ENCODE measurements around the gene ITPRIP.

DNA sequence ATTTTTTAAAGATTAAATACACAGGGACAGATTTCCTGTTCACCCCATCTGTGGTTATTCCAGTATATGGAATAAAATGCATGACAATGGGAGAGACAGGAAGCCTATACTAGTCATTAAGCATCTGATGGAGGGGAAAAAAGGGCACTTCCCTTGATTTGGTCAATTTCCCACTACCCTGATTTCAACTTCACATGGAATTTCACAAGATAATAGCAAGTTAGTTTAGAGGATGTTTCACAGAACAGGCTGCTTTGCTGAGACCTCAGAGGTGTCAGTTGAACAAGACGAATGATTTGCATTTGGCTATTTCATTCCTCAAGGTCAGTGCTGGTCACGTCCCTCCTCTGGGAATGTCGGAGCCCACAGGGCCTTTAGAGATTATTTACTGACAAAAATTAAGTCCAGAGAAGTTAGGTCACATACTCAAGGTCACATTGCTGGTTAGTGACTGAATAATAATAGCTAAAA, 4.7 kb upstream of the ITPRIP start:
- no peak for TF ChIP-seq POLR2A (IDR thresholded peaks at IDR 0.05)
- TF ChIP-seq, protein P1, sequence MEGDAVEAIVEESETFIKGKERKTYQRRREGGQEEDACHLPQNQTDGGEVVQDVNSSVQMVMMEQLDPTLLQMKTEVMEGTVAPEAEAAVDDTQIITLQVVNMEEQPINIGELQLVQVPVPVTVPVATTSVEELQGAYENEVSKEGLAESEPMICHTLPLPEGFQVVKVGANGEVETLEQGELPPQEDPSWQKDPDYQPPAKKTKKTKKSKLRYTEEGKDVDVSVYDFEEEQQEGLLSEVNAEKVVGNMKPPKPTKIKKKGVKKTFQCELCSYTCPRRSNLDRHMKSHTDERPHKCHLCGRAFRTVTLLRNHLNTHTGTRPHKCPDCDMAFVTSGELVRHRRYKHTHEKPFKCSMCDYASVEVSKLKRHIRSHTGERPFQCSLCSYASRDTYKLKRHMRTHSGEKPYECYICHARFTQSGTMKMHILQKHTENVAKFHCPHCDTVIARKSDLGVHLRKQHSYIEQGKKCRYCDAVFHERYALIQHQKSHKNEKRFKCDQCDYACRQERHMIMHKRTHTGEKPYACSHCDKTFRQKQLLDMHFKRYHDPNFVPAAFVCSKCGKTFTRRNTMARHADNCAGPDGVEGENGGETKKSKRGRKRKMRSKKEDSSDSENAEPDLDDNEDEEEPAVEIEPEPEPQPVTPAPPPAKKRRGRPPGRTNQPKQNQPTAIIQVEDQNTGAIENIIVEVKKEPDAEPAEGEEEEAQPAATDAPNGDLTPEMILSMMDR (IDR thresholded peaks at IDR 0.05), result no peak

All from body of pancreas (tissue), 4 donors.